Keratinocyte (primary cell): ENCODE measurements around the gene SLC5A1.
"Not testable (repeated sequence)": the region's sequence is repeated elsewhere in the genome, so short reads cannot be mapped to it uniquely, and the experiment has no call there.

Source experiments
- CTCF ChIP-seq, 3 experiments: IDR thresholded peaks in 1 of 3; conservative IDR thresholded peaks in 1 of 3; optimal IDR thresholded peaks in 1 of 3; 2 replicates in 2 of 3; 3 replicates in 1 of 3; pipeline versions ENCODE3 to v1.5.1; 2011; ENCODE audit warnings: low read length in 3 of 3, mild to moderate bottlenecking in 3 of 3, moderate library complexity in 2 of 3, control low read depth in 1 of 3, inconsistent platforms in 1 of 3; ENCODE audit not compliant: insufficient read depth in 2 of 3; ENCODE audit errors: extremely low read depth in 1 of 3
- EZH2 ChIP-seq: IDR thresholded peaks from one replicate; pipeline ENCODE4 v1.6.1; 2012; ENCODE audit warnings: inconsistent platforms, mild to moderate bottlenecking, low read length, moderate library complexity

DNA sequence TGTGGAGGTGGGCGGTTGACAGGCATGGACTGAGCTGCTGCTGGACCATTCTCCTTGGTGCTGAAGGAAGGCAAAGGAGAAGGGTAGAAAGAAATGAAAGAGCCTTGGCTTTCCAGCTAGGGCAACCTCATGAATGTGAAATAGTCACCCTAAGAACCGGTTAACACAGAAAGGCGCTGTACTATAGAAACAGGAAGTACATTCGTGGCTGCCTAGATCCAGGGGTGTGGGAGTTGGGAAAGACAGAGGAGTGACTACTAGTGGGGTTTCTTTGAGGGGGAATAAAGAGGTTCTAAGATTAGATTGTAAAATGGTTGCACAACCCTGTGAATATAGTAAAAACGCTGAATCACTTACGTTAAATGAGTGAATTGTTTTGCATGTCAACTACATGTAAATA is 108.6 kb downstream of the SLC5A1 start:
- not testable (repeated sequence) for TF ChIP-seq EZH2; CTCF (optimal IDR thresholded peaks at IDR 0.05 in 1 of 3, IDR thresholded peaks at IDR 0.05 in 1 of 3, conservative IDR thresholded peaks at IDR 0.05 in 1 of 3; ENCODE audit: extremely low read depth in 1 of 3, insufficient read depth in 2 of 3, low read length in 3 of 3)
